D721Med (cell line): ENCODE results near the gene ZFAND2B.
"Not testable (repeated sequence)": the region's sequence is repeated elsewhere in the genome, so short reads cannot be mapped to it uniquely, and the experiment has no call there.

Experiments
- DNase-seq: peaks from one replicate; pipeline ENCODE4 v3.0.0; 2011; ENCODE audit warnings: low spot score; ENCODE audit not compliant: insufficient read length
- FAIRE-seq: peaks from 2 replicates; lab custom pipeline; 2011; peaks lifted over from hg19 to GRCh38; lab: Jason Lieb, UNC
- TF ChIP-seq, protein P1 (sequence below): IDR thresholded peaks from 2 replicates; pipeline ENCODE4 v1.5.1; 2012; ENCODE audit warnings: mild to moderate bottlenecking, control low read depth; ENCODE audit not compliant: insufficient read depth; ENCODE audit errors: missing control alignments

The ZFAND2B gene

DNA sequence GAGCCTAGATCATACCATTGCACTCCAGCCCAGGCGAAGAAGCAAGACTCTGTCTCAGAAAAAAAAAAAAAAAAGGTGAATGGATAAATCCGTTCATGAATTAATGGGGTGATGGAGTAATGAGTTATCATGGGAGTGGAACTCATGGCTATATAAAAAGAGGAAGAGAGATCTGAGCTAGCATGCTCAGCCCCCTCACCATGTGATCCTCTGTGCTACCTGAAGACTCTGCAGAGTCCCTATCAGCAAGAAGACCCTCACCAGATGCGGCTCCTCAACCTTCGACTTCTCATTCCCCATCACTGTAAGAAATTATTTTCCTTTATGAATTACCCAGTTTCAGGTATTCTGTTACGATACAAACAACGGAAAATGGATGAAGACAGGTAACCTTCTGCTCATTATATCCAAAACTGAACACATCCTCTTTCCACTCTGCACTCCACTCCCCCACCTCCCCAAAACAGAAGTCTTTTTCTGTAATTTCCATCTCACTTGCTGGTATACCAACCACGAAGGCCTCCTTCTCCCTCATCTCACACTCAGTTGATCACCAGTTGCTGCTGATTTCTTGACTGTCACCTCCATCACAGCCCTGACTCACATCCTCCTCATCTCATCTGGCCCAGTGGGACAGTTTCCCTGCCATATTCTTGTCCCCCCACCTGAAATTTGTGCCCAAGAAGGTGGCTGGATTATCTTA lies 19.7 kb upstream of the ZFAND2B start:
- no peak for FAIRE-seq
- TF ChIP-seq, protein P1, sequence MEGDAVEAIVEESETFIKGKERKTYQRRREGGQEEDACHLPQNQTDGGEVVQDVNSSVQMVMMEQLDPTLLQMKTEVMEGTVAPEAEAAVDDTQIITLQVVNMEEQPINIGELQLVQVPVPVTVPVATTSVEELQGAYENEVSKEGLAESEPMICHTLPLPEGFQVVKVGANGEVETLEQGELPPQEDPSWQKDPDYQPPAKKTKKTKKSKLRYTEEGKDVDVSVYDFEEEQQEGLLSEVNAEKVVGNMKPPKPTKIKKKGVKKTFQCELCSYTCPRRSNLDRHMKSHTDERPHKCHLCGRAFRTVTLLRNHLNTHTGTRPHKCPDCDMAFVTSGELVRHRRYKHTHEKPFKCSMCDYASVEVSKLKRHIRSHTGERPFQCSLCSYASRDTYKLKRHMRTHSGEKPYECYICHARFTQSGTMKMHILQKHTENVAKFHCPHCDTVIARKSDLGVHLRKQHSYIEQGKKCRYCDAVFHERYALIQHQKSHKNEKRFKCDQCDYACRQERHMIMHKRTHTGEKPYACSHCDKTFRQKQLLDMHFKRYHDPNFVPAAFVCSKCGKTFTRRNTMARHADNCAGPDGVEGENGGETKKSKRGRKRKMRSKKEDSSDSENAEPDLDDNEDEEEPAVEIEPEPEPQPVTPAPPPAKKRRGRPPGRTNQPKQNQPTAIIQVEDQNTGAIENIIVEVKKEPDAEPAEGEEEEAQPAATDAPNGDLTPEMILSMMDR = no peak
- no peak for DNase-seq

GRCh38 chr2:219197388-219197787 lies 9.2 kb upstream of the ZFAND2B start:
- DNase-seq (no peak), FAIRE-seq (no peak)
- TF ChIP-seq, protein P1 = no peak

DNA sequence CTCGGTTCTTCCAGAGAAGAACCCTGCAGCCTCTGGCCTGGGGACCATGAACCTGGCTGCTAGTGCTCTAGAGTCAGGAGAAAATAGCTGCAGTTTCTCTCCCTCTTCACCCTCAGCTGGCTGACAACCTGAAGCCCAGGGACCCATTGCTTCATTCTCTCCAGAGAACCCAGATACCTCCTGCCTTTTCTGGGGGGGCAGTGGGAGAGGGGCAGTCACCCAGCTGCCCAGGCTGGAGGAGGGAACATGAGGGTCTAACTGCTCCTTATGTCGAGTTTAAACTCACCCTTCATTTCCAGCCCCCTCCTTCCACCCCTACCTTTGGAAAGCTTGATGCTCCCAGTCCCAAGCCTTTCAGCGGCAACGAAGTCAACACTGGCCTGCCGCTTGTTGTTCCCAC lies 7.6 kb upstream of the ZFAND2B start:
- DNase-seq (no peak), FAIRE-seq (no peak)
- TF ChIP-seq, protein P1 = no peak

GRCh38 chr2:219199470-219200211 lies 6.9 kb upstream of the ZFAND2B start:
- FAIRE-seq = no peak
- no peak for DNase-seq
- TF ChIP-seq, protein P1 = no peak

DNA sequence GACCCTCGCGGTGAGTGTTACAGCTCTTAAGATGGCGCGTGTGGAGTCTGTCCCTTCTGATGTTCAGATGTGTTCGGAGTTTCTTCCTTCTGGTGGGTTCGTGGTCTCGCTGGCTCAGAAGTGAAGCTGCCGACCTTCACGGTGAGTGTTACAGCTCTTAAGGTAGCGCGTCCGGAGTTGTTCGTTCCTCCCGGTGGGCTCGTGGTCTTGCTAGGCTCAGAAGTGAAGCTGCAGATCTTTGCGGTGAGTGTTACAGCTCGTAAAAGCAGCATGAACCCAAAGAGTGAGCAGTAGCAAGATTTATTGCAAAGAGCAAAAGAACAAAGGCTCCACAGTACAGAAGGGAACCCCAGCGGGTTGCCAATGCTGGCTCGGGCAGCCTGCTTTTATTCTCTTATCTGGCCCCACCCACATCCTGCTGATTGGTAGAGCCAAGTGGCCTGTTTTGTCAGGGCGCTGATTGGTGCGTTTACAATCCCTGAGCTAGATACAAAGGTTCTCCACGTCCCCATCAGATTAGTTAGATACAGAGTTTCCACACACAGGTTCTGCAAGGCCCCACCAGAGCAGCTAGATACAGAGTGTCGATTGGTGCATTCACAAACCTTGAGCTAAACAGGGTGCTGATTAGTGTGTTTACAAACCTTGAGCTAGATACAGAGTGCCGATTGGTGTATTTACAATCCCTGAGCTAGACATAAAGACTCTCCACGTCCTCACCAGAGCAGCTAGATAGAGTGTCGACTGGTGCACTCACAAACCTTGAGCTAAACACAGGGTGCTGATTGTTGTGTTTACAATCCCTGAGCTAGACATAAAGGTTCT lies 5.9 kb upstream of the ZFAND2B start:
- FAIRE-seq = not testable (repeated sequence)

GRCh38 chr2:219201331-219201730 lies 5.3 kb upstream of the ZFAND2B start:
- DNase-seq, FAIRE-seq: not testable (repeated sequence)

More for the DNA sequence above, 5.9 kb upstream of the ZFAND2B start:
- DNase-seq = not testable (repeated sequence)

GRCh38 chr2:219204425-219205164 lies 2.0 kb upstream of the ZFAND2B start:
- FAIRE-seq = no peak
- TF ChIP-seq, protein P1 = no peak
- no peak for DNase-seq
